ENCODE results near the gene SKAP1.
"Not testable (repeated sequence)": the region's sequence is repeated elsewhere in the genome, so short reads cannot be mapped to it uniquely, and the experiment has no call there.

Gene SKAP1

DNA sequence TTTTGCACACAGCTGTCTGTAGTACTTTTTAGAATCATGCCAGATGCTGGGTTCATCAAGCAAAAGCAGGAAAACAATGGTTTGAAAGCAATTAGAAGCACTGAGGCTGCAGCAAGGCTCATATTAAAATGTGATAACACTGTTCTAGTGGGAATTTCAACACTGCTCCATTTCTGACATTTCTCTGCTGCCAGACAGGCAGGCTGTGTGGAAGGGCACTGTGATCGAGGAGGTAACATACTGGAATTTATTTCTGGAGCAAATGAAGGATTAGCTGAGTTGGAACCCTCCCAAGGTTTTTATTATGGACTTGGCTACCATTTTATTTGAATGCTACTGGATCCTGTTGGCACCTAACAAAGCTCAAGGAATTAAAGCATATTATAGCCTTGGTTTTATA lies 66.9 kb downstream of the SKAP1 start:
- DNase-seq = no peak

- DNase-seq = not testable (repeated sequence)
Observed at GRCh38 chr17:48360861-48361633, 69.0 kb downstream of the SKAP1 start.

- no peak for DNase-seq
Observed at GRCh38 chr17:48357779-48358602, 72.0 kb downstream of the SKAP1 start.

GRCh38 chr17:48356866-48357265 lies 73.1 kb downstream of the SKAP1 start:
- no peak for DNase-seq

GRCh38 chr17:48352630-48353029 lies 77.4 kb downstream of the SKAP1 start:
- no peak for DNase-seq

GRCh38 chr17:48351911-48352332 lies 78.1 kb downstream of the SKAP1 start:
- no peak for DNase-seq

DNA sequence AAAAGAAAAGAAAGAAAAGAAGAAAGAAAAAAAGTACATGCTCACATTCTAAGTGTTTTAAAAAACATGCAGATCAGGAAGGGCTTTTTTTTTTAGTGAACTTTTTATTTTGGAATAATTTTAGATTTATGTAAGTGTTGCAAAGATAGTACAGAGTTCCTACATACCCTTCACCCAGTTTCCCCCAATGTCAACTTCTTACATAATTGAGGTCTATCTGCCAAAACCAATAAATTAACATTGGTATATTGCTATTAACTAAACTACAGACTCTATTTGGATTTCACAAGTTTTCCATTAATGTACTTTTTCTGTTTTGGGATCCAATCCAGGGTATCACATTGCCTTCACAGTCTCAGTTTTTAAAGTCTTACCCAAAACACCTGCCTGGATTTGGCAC lies 81.7 kb downstream of the SKAP1 start:
- no peak for DNase-seq

- no peak for DNase-seq
Observed at GRCh38 chr17:48347177-48347576, 82.8 kb downstream of the SKAP1 start.

GRCh38 chr17:48344251-48344650 lies 85.8 kb downstream of the SKAP1 start:
- no peak for DNase-seq

DNA sequence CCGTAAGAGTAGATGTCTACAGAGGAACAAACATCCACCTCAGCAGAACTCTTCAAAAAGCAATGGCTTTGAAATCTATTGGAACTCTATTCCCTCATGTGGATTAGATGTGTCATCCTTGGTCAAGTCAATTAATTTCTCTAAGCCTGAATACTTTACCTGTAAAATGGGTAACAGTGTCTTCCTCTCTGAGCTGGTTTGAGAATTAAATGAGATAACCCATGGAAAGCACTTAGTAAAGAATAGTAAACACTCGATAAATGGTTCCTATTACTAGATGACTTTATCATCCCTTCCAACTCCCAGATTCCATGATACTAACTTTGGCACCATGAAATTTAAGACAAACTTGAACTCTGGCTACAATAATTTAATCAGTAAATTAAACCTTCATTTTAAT lies 89.1 kb downstream of the SKAP1 start:
- no peak for DNase-seq

DNA sequence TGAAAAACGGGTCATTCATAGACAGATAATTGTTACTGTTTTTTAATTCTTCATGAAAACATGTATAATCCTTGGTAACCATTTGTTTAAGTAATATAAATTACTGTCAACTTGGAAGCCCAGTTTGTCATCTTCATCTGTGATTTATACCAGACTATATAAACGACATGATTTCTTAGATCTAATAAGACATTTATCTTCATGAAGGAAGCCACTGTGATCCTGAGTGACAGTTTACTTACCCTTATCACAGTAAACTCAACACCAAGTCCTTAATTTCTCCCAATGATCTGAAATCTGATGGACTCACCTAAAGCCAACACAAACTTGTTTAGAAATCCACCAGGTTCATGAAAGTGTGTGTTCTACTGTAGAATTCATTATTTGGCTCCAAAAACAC lies 91.3 kb downstream of the SKAP1 start:
- DNase-seq = no peak

GRCh38 chr17:48337903-48338302 lies 92.1 kb downstream of the SKAP1 start:
- DNase-seq = not testable (repeated sequence)

GRCh38 chr17:48336986-48337385 lies 93.0 kb downstream of the SKAP1 start:
- DNase-seq = no peak

GRCh38 chr17:48335858-48336500 lies 94.0 kb downstream of the SKAP1 start:
- peak; percentile 77 for DNase-seq

- DNase-seq = no peak
Observed at GRCh38 chr17:48335146-48335784, 94.7 kb downstream of the SKAP1 start.

GRCh38 chr17:48333034-48333530 lies 96.9 kb downstream of the SKAP1 start:
- no peak for DNase-seq

- no peak for DNase-seq
Observed at GRCh38 chr17:48330887-48331286, 99.1 kb downstream of the SKAP1 start.

DNA sequence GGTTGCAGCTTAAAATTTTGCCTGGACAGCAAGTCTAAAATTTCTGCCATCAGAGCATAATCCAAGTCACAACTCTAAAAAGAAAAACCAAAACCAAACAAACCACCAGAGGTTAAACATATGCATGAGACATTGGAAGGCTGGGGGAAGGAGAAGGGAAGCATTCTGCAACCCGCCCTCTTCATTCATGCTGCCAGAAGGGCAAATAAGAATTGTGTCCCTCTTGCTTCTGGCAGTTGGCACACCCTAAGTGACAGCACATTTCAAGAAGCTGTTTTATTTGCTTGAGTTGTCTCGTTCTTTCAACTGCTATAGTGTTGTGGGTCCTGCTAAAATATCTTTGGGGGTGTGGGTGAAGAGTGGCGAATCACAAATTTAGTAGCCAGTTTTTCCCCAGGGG lies 99.6 kb downstream of the SKAP1 start:
- no peak for DNase-seq

DNA sequence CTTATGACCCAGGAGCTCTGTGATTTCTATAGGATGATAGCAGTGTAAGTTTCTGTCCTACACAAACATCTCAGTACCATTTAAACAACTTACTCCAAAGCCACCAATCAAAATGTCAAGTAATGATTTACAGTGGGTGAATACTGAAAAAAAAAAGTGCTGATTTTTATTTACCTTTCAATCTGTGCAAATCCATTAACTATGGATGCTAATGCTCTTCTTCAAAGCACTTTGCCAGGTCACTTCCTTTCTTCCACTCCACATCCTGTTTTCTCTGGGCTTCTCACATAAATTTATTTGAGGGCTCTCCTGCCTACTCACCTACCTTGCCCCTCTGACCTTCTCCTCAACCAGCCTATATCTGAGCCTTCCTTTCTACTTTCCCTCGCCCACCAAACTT lies 101.6 kb downstream of the SKAP1 start:
- no peak for DNase-seq

- no peak for DNase-seq
Observed at GRCh38 chr17:48326310-48326709, 103.7 kb downstream of the SKAP1 start.

DNA sequence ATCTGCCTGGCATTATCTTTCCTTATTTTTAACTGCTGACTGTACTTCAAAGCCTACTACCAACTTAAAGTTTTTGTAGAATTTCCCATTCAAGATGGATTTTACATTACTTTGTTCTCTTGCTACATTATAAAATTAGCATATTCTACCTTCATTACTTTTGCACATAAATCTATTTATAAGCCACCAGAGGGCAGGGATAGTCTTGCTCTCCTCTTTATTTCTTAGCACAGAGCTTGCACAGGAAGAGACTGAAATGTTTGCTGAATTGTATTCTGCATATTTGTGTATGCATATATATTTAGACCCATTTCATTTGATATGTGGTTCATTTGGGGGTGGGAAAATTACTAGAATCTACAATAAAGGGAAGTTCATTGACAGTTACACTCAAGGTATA lies 108.0 kb downstream of the SKAP1 start:
- DNase-seq = no peak

GRCh38 chr17:48317732-48318131 lies 112.3 kb downstream of the SKAP1 start:
- no peak for DNase-seq

DNA sequence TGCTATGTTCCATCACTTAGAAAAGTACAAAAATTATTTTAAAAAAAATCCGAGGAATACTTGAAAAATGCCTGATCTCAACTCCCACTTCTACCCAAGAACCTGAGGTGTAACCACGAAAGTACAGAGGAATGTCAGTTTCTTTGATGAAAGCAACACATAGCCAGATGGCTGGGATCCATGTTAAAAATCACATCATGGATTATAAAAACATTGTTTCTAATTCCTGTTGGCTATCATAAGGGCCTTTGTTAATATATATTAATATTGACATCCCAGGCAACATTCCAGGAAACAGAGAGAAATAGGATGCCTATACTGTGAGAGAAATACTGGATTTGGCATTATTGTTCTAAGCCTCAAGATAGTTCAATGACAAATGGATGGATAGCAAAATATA lies 115.3 kb downstream of the SKAP1 start:
- no peak for DNase-seq

Measured in KG1 (cell line).